Heart left ventricle (tissue), 16 donors: ENCODE results near the gene RNGTT. TPM values are rescaled to one million over a fixed set of nuclear protein-coding genes. Genes with fewer than 3 reads are reported as not detected.

Experiments used
- ATAC-seq, 4 donors: fragments of 200-7000 bp; cut with Tn5 transposase; one replicate each; pipeline ENCODE4 v1.9.1; 2020 to 2022; ENCODE audit warnings: moderate library complexity in 4 of 4, mild to moderate bottlenecking in 3 of 4, moderate number of reproducible peaks in 1 of 4
- DNase-seq, 5 donors: peaks; one replicate each; pipeline ENCODE4 v3.0.0-alpha.2; 2020
- H3K27ac ChIP-seq, 12 donors: fragments of 200-600 bp; sonication (generic) in 4 of 12; one replicate each; pipeline versions ENCODE4 v1.5.0 to v1.8.0; 2016 to 2022; ENCODE audit warnings: mild to moderate bottlenecking in 2 of 12
- H3K27me3 ChIP-seq, 9 donors: fragments of 200-600 bp; sonication (generic) in 2 of 9; one replicate each; pipeline versions ENCODE4 v1.5.1 to v1.8.0; 2016 to 2022; ENCODE audit warnings: mild to moderate bottlenecking in 3 of 9
- H3K36me3 ChIP-seq, 9 donors: fragments of 200-600 bp; sonication (generic) in 2 of 9; one replicate each; pipeline versions ENCODE4 v1.5.0 to v1.8.0; 2018 to 2022; ENCODE audit warnings: mild to moderate bottlenecking in 2 of 9
- H3K4me1 ChIP-seq, 12 donors: fragments of 200-600 bp; sonication (generic) in 4 of 12; one replicate each; pipeline versions ENCODE4 v1.5.0 to v1.8.0; 2016 to 2022; ENCODE audit warnings: mild to moderate bottlenecking in 3 of 12
- H3K4me3 ChIP-seq, 12 donors: fragments of 200-600 bp; sonication (generic) in 4 of 12; one replicate each; pipeline versions ENCODE4 v1.5.0 to v1.8.0; 2017 to 2022; ENCODE audit warnings: mild to moderate bottlenecking in 9 of 12, moderate library complexity in 4 of 12
- H3K9me3 ChIP-seq, 12 donors: fragments of 200-600 bp; sonication (generic) in 4 of 12; one replicate each; pipeline versions ENCODE4 v1.5.0 to v1.8.0; 2016 to 2022; ENCODE audit warnings: mild to moderate bottlenecking in 1 of 12
- POLR2A ChIP-seq, 2 donors: fragments of 450-650 bp; IDR thresholded peaks; one replicate each; pipeline ENCODE4 v1.6.1; 2017; ENCODE audit warnings: antibody characterized with exemption in 2 of 2, mild to moderate bottlenecking in 2 of 2, moderate library complexity in 2 of 2
- WGBS, 4 donors: extraction: QIAGEN DNeasy Blood & Tissue Kit in 2 of 4; methylation state at CpG; one replicate each; pipeline versions ENCODE4 v1.1.5 to v1.1.7; 2013 to 2018; 5-methylcytosine and 5-hydroxymethylcytosine counted together
- intact Hi-C, 10 donors: fragments of 100-400 bp; cut with DNase I; formaldehyde crosslinking; loops; one replicate each; pipeline versions ENCODE4 v1.11.1 to v1.14.2; 2022
- polyA plus RNA-seq, 2 donors: library from polyadenylated mRNA; stranded (reverse); fragments of 200-250 nt; gene quantifications; one replicate each; pipeline ENCODE4 v1.2.3, GENCODE V29; 2013
- total RNA-seq, 9 donors: library from RNA; depleted of rRNA in 2 of 9; stranded (reverse); fragments of >200 nt in 2 of 9; fragmentation: NEBNext Ultra II Directional in 3 of 9; extraction: Animal tissue kit (Norgen Biotek cat#: 25700) in 3 of 9; gene quantifications; one replicate each; pipeline versions ENCODE4 v1.1.0 to v1.2.4, GENCODE V29; 2016 to 2023
- TF ChIP-seq, protein P1 (sequence below), 12 donors: fragments of 200-600 bp; sonication (generic) in 4 of 12; IDR thresholded peaks; one replicate each; pipeline versions ENCODE4 v1.5.0 to v1.8.0; 2018 to 2022; ENCODE audit warnings: antibody characterized with exemption in 12 of 12, mild to moderate bottlenecking in 5 of 12
- donor health status: ischemic (EF 13 %, LVEDD 7.1; RV severe dilation, severe dysfunction).
- donor health status: healthy with polysubstance abuse.
- donor health status: DM: no; HTN: yes; CAD: no.
- donor health status: DM: no; HTN: no; CAD: no.
- donor health status: ischemic (EF 25% LVEDD 6.9; RV normal size, moderate dysfunction).
- donor health status: ischemic (EF 25% LVEDD 5.7; RV mildly dilated, moderate dysfunction).
- donor health status: healthy.
- donor health status: DM: yes; HTN: yes; CAD: no.
- donor health status: ischemic (EF 35%, LVEDD 5.7; RV mildly dilated, moderate dysfunction).
- donor health status: nonischemic (EF 11% LVEDD 7.7; RV severe dilation, severe dysfunction).
- donor health status: DM: yes; HTN: yes; CAD: no.
- donor health status: PGD.
- donor health status: ischemic (EF 29% LVEDD 5.4; RV normal size, mild dysfunction).
- donor health status: nonischemic (EF 23%, LVEDD 6.1; RV moderate dilation, normal function).

The RNGTT gene
- total and polyA plus RNA-seq, 11 donors = 2.6 to 11.6 (median 9.1) TPM

DNA sequence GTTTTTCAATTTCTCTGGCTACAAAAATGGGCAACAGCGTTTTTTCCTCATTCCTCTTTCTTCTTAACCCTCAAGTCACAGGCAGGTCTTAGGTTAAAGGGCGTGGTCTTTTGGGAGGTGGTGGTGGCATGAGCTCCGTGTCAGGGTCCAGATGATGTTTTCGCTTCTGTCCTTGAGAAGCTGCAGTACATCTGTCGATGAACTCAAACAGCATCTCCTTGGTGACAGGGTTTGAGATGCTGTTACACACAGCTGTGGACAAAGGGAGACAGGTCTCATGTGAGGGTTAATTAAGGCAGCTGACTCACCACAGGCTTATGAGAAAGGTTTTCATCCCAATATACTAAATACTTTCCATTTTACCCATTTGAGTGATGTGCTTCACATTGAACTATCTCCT is 350.8 kb downstream of the RNGTT start:
- H3K4me1 ChIP-seq = no peaks in the 10 kb centered on the region
- peaks cover 0 to 22% (median 4%) of the 10 kb centered on the region in 9 donors for H3K36me3 ChIP-seq
- no peaks in the 10 kb centered on the region for H3K27me3 ChIP-seq
- TF ChIP-seq POLR2A (IDR thresholded peaks at IDR 0.05) = no peak
- TF ChIP-seq, protein P1, sequence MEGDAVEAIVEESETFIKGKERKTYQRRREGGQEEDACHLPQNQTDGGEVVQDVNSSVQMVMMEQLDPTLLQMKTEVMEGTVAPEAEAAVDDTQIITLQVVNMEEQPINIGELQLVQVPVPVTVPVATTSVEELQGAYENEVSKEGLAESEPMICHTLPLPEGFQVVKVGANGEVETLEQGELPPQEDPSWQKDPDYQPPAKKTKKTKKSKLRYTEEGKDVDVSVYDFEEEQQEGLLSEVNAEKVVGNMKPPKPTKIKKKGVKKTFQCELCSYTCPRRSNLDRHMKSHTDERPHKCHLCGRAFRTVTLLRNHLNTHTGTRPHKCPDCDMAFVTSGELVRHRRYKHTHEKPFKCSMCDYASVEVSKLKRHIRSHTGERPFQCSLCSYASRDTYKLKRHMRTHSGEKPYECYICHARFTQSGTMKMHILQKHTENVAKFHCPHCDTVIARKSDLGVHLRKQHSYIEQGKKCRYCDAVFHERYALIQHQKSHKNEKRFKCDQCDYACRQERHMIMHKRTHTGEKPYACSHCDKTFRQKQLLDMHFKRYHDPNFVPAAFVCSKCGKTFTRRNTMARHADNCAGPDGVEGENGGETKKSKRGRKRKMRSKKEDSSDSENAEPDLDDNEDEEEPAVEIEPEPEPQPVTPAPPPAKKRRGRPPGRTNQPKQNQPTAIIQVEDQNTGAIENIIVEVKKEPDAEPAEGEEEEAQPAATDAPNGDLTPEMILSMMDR (IDR thresholded peaks at IDR 0.05) = no peak
- ATAC-seq (no peak), DNase-seq (no peak)
- intact Hi-C loops = no loop called here
- H3K4me3 ChIP-seq = no peak overlapping the region
- H3K9me3 ChIP-seq = peaks cover 0 to 3% (median 0%) of the 10 kb centered on the region in 12 donors
- H3K27ac ChIP-seq = no peak overlapping the region
- WGBS, 4 donors = 90 to 93% (median 91%) methylated on average over 5 of the region's 5 CpGs

DNA sequence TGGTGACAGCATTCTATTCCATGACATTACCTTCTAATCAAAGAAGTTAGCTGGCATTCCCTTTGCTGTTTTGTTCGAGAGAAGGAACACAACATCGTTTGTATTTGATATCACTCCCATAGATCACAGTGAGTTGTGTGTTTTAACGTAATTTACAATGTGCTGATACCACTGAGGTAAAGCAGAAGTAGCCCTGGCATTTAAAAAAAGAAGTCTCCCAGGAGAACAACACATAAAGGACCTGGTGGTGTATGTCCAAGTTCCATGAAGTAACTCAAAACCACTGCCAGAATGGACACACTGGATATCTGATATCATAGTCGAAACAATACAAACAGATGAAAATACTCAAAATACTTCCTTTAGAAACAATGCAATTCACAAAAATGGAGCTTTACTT is 351.7 kb downstream of the RNGTT start:
- Histone ChIP-seq H3K9me3 (peaks cover 0 to 3% (median 0%) of the 10 kb centered on the region in 12 donors), H3K36me3 (peaks cover 0 to 22% (median 4%) of the 10 kb centered on the region in 9 donors), H3K4me1 (no peaks in the 10 kb centered on the region), H3K27ac (no peak overlapping the region), H3K4me3 (no peak overlapping the region), H3K27me3 (no peaks in the 10 kb centered on the region)
- DNase-seq (no peak), ATAC-seq (no peak)
- TF ChIP-seq POLR2A (IDR thresholded peaks at IDR 0.05) = no peak
- TF ChIP-seq, protein P1 (IDR thresholded peaks at IDR 0.05) = no peak
- WGBS, 4 donors = 69 to 76% (median 72%) methylated on average over 4 of the region's 4 CpGs
- intact Hi-C loops = no loop called here

GRCh38 chr6:88609983-88610382 is 353.4 kb downstream of the RNGTT start:
- TF ChIP-seq POLR2A (IDR thresholded peaks at IDR 0.05) = no peak
- TF ChIP-seq, protein P1 (IDR thresholded peaks at IDR 0.05) = no peak
- H3K36me3 ChIP-seq = peaks cover 0 to 22% (median 4%) of the 10 kb centered on the region in 9 donors

DNA sequence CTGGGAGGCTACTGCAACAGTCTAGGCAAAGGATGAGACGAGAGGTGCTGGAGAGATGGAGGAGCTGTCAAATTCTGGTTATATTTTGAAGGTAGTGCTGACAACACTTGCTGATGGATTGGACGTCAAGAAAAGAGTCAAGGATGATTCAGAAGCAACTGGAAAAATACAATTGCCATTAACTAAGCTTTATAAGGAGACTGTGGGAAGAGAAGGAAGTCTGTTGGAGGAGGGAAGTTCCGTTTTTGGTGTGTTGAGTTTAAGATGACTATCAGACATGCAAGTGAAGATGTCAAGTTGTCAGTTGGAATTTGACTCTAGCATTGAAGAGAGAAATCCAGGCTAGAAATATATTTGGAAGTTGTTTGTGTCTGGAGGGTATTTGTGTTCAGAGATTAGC is 358.1 kb downstream of the RNGTT start:
- Histone ChIP-seq H3K36me3 (no peaks in the 10 kb centered on the region), H3K27me3 (no peaks in the 10 kb centered on the region), H3K27ac (no peak overlapping the region), H3K4me1 (no peaks in the 10 kb centered on the region), H3K4me3 (no peak overlapping the region), H3K9me3 (peaks cover 0 to 3% (median 0%) of the 10 kb centered on the region in 12 donors)
- ATAC-seq = no peak
- TF ChIP-seq, protein P1 (IDR thresholded peaks at IDR 0.05) = no peak
- TF ChIP-seq POLR2A (IDR thresholded peaks at IDR 0.05) = no peak
- DNase-seq = no peak
- intact Hi-C loops = no loop called here
- 55 to 63% (median 58%) methylated on average over 3 of the region's 3 CpGs for WGBS, 4 donors

More at GRCh38 chr6:88609983-88610382, 353.4 kb downstream of the RNGTT start:
- Histone ChIP-seq H3K27ac (no peak overlapping the region), H3K27me3 (no peaks in the 10 kb centered on the region), H3K4me1 (no peaks in the 10 kb centered on the region), H3K9me3 (peaks cover 0 to 3% (median 0%) of the 10 kb centered on the region in 12 donors), H3K4me3 (no peak overlapping the region)
- WGBS, 4 donors = 93 to 96% (median 94%) methylated on average over 3 of the region's 3 CpGs
- DNase-seq = no peak
- intact Hi-C loops = no loop called here
- ATAC-seq = no peak
